ENCODE results near the gene EIF4A3.

- no peak for TF ChIP-seq POLR2A (IDR thresholded peaks at IDR 0.05)
- TF ChIP-seq, protein P1, sequence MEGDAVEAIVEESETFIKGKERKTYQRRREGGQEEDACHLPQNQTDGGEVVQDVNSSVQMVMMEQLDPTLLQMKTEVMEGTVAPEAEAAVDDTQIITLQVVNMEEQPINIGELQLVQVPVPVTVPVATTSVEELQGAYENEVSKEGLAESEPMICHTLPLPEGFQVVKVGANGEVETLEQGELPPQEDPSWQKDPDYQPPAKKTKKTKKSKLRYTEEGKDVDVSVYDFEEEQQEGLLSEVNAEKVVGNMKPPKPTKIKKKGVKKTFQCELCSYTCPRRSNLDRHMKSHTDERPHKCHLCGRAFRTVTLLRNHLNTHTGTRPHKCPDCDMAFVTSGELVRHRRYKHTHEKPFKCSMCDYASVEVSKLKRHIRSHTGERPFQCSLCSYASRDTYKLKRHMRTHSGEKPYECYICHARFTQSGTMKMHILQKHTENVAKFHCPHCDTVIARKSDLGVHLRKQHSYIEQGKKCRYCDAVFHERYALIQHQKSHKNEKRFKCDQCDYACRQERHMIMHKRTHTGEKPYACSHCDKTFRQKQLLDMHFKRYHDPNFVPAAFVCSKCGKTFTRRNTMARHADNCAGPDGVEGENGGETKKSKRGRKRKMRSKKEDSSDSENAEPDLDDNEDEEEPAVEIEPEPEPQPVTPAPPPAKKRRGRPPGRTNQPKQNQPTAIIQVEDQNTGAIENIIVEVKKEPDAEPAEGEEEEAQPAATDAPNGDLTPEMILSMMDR (IDR thresholded peaks at IDR 0.05): no peak
Measured at GRCh38 chr17:80130992-80131391, 15.9 kb downstream of the EIF4A3 start.

All from tibial nerve (tissue), 3 donors.